ENCODE data around the gene ADAMTS5.

GRCh38 chr21:26912466-26912865, 54.4 kb downstream of the ADAMTS5 start:
- TF ChIP-seq E2F4 (CRISPR knock-in tag; IDR thresholded peaks at IDR 0.05; ENCODE audit: low read depth) (no peak), TBL1XR1 (IDR thresholded peaks at IDR 0.05; ENCODE audit: low read length in 2 of 2) (no peak), MTA1 (IDR thresholded peaks at IDR 0.05; ENCODE audit: borderline replicate concordance) (no peak), ZNF174 (CRISPR knock-in tag; IDR thresholded peaks at IDR 0.05) (no peak), SRF (CRISPR knock-in tag; IDR thresholded peaks at IDR 0.05) (no peak), PRDM10 (IDR thresholded peaks at IDR 0.05; ENCODE audit: partially characterized antibody) (no peak), PATZ1 (CRISPR knock-in tag; IDR thresholded peaks at IDR 0.05; ENCODE audit: borderline replicate concordance) (no peak), ESRRA (IDR thresholded peaks at IDR 0.05; ENCODE audit: borderline replicate concordance, low read depth) (no peak), CTCF (IDR thresholded peaks at IDR 0.05 in 2 of 3, conservative IDR thresholded peaks at IDR 0.05 in 1 of 3; ENCODE audit: insufficient read depth in 2 of 3, low read depth in 1 of 3, low read length in 3 of 3) (no peak), ZNF639 (CRISPR knock-in tag; conservative IDR thresholded peaks at IDR 0.05 in 1 of 2, IDR thresholded peaks at IDR 0.05 in 1 of 2) (no peak)

Data from K562 (cell line).